CD4-positive, CD25-positive, alpha-beta regulatory T cell (primary cell): Measurements from ENCODE around the gene PPT1. TPM values are rescaled to one million over a fixed set of nuclear protein-coding genes. Genes with fewer than 3 reads are reported as not detected.
A peak's percentile ranks its signal among the peaks of the same experiment; 100 is the strongest.

ENCODE experiments used
- ATAC-seq, 2 donors: fragments of 150-1000 bp; cut with Tn5 transposase; one replicate each; pipeline ENCODE4 v1.10.0; 2021; ENCODE audit warnings: low read depth in 2 of 2, moderate number of reproducible peaks in 2 of 2, moderate library complexity in 1 of 2
- DNase-seq, 3 donors: peaks; one replicate each; pipeline versions ENCODE4 v3.0.0 to v3.0.0-alpha.2; 2012 to 2022; ENCODE audit warnings: mixed read lengths in 1 of 3
- H3K27ac ChIP-seq: one replicate; pipeline ENCODE4 v1.7.0; 2013; ENCODE audit warnings: mild to moderate bottlenecking, low read length; ENCODE audit not compliant: insufficient read depth, poor library complexity, severe bottlenecking
- H3K27me3 ChIP-seq: one replicate; pipeline ENCODE4 v1.7.0; 2013; ENCODE audit warnings: low read length; ENCODE audit not compliant: control insufficient read depth, insufficient read depth
- H3K36me3 ChIP-seq: one replicate; pipeline ENCODE4 v1.7.0; 2013; ENCODE audit warnings: mild to moderate bottlenecking, low read length, moderate library complexity; ENCODE audit not compliant: control insufficient read depth, insufficient read depth
- H3K4me1 ChIP-seq: 2 replicates; pipeline ENCODE4 v1.7.0; 2013; ENCODE audit warnings: mild to moderate bottlenecking, low read length; ENCODE audit not compliant: insufficient read depth, control insufficient read depth, poor library complexity, severe bottlenecking
- H3K4me3 ChIP-seq: one replicate; pipeline ENCODE4 v1.7.0; 2013; ENCODE audit warnings: low read depth, mild to moderate bottlenecking, low read length, moderate library complexity
- H3K9me3 ChIP-seq, 2 experiments: 1 replicate in 1 of 2; 2 replicates in 1 of 2; pipeline ENCODE4 v1.7.0; 2013; ENCODE audit warnings: low read length in 2 of 2, mild to moderate bottlenecking in 1 of 2, moderate library complexity in 1 of 2; ENCODE audit not compliant: control insufficient read depth in 2 of 2
- H3K27ac Mint-ChIP-seq, 3 donors: one replicate each; pipeline ENCODE4 v1.8.0; 2020 to 2022; ENCODE audit warnings: mild to moderate bottlenecking in 3 of 3, mixed read lengths in 3 of 3, moderate library complexity in 2 of 3
- H3K27me3 Mint-ChIP-seq: one replicate; pipeline ENCODE4 v1.8.0; 2022; ENCODE audit warnings: mild to moderate bottlenecking, mixed read lengths
- H3K36me3 Mint-ChIP-seq: one replicate; pipeline ENCODE4 v1.8.0; 2020; ENCODE audit warnings: mixed read lengths
- H3K4me1 Mint-ChIP-seq, 4 donors: one replicate each; pipeline ENCODE4 v1.8.0; 2020 to 2022; ENCODE audit warnings: mixed read lengths in 4 of 4, mild to moderate bottlenecking in 1 of 4
- H3K4me3 Mint-ChIP-seq, 4 donors: one replicate each; pipeline ENCODE4 v1.8.0; 2020 to 2022; ENCODE audit warnings: mild to moderate bottlenecking in 4 of 4, mixed read lengths in 4 of 4, moderate library complexity in 3 of 4
- H3K9me3 Mint-ChIP-seq, 7 donors: one replicate each; pipeline ENCODE4 v1.8.0; 2020 to 2022; ENCODE audit warnings: mixed read lengths in 7 of 7, mild to moderate bottlenecking in 3 of 7, moderate library complexity in 2 of 7
- polyA plus RNA-seq, 4 donors: library from polyadenylated mRNA; unstranded; fragments of 300-500 nt; fragmentation: Illumina TruSeq; gene quantifications; one replicate each; pipeline ENCODE4 v1.2.3, GENCODE V29; 2021
- total RNA-seq: library from RNA; stranded (reverse); gene quantifications from one replicate; pipeline ENCODE4 v1.2.3, GENCODE V29; 2022

PPT1 gene
- total and polyA plus RNA-seq, 5 donors from 2014 or later: 44.2 to 219 (median 198) TPM

GRCh38 chr1:40059338-40059959 is 37.6 kb downstream of the PPT1 start:
- Histone ChIP-seq H3K4me1 (peaks cover 98% of the 10 kb centered on the region), H3K27me3 (no peaks in the 10 kb centered on the region), H3K36me3 (peaks cover 65% of the 10 kb centered on the region), H3K9me3 (no peaks in the 10 kb centered on the region), H3K4me3 (peak overlapping the region; percentile 83), H3K27ac (peak overlapping the region; percentile 75)
- peak; percentile 76 to 79 for ATAC-seq
- peak overlapping the region; percentile 60 to 81 (median 72) for H3K4me3 Mint-ChIP-seq
- peaks cover 48% of the 10 kb centered on the region for H3K36me3 Mint-ChIP-seq
- H3K27me3 Mint-ChIP-seq: no peaks in the 10 kb centered on the region
- DNase-seq: peak in 2 of 3 donors; percentile 54 to 68
- H3K9me3 Mint-ChIP-seq: no peaks in the 10 kb centered on the region
- H3K27ac Mint-ChIP-seq: peak overlapping the region; percentile 70 to 90 (median 90)
- peaks cover 37 to 94% (median 79%) of the 10 kb centered on the region in 4 donors for H3K4me1 Mint-ChIP-seq

GRCh38 chr1:40058453-40059337 is 38.4 kb downstream of the PPT1 start:
- peaks cover 40% of the 10 kb centered on the region for H3K36me3 Mint-ChIP-seq
- no peaks in the 10 kb centered on the region for H3K27me3 Mint-ChIP-seq
- H3K36me3 ChIP-seq: peaks cover 62% of the 10 kb centered on the region

GRCh38 chr1:40058097-40058452 is 39.0 kb downstream of the PPT1 start:
- no peaks in the 10 kb centered on the region for H3K9me3 ChIP-seq
- peaks cover 61% of the 10 kb centered on the region for H3K36me3 ChIP-seq
- ATAC-seq (no peak), DNase-seq (no peak)
- peak overlapping the region; percentile 55 to 81 (median 66) for H3K4me3 Mint-ChIP-seq
- peaks cover 37 to 94% (median 78%) of the 10 kb centered on the region in 4 donors for H3K4me1 Mint-ChIP-seq
- no peaks in the 10 kb centered on the region for H3K9me3 Mint-ChIP-seq
- no peaks in the 10 kb centered on the region for H3K27me3 Mint-ChIP-seq
- H3K4me1 ChIP-seq: peaks cover 94% of the 10 kb centered on the region
- H3K36me3 Mint-ChIP-seq: peaks cover 36% of the 10 kb centered on the region
- H3K4me3 ChIP-seq: peak overlapping the region; percentile 83
- H3K27ac Mint-ChIP-seq: peak overlapping the region; percentile 90 to 92 (median 90)
- H3K27me3 ChIP-seq: no peaks in the 10 kb centered on the region
- peak overlapping the region; percentile 75 for H3K27ac ChIP-seq

More at GRCh38 chr1:40058453-40059337, 38.4 kb downstream of the PPT1 start:
- H3K27ac ChIP-seq: peak overlapping the region; percentile 75
- peak overlapping the region; percentile 83 for H3K4me3 ChIP-seq
- no peak for DNase-seq
- no peaks in the 10 kb centered on the region for H3K9me3 ChIP-seq
- ATAC-seq: no peak
- H3K27me3 ChIP-seq: no peaks in the 10 kb centered on the region
- H3K4me1 Mint-ChIP-seq: peaks cover 37 to 94% (median 76%) of the 10 kb centered on the region in 4 donors
- no peaks in the 10 kb centered on the region for H3K9me3 Mint-ChIP-seq
- peak overlapping the region; percentile 60 to 81 (median 72) for H3K4me3 Mint-ChIP-seq
- H3K27ac Mint-ChIP-seq: peak overlapping the region; percentile 90 to 92 (median 90)
- peaks cover 94% of the 10 kb centered on the region for H3K4me1 ChIP-seq

GRCh38 chr1:40057310-40058030 is 39.6 kb downstream of the PPT1 start:
- Histone ChIP-seq H3K4me3 (peak overlapping the region; percentile 83), H3K27ac (peak overlapping the region; percentile 75), H3K4me1 (peaks cover 92% of the 10 kb centered on the region), H3K27me3 (no peaks in the 10 kb centered on the region), H3K36me3 (peaks cover 55% of the 10 kb centered on the region), H3K9me3 (no peaks in the 10 kb centered on the region)
- DNase-seq: no peak
- peak overlapping the region; percentile 1 to 71 (median 58) for H3K4me3 Mint-ChIP-seq
- no peak for ATAC-seq
- H3K9me3 Mint-ChIP-seq: no peaks in the 10 kb centered on the region
- H3K36me3 Mint-ChIP-seq: peaks cover 38% of the 10 kb centered on the region
- peak overlapping the region; percentile 76 to 90 (median 90) for H3K27ac Mint-ChIP-seq
- H3K27me3 Mint-ChIP-seq: no peaks in the 10 kb centered on the region
- peaks cover 37 to 97% (median 79%) of the 10 kb centered on the region in 4 donors for H3K4me1 Mint-ChIP-seq

GRCh38 chr1:40056519-40057309 is 40.3 kb downstream of the PPT1 start:
- ATAC-seq (no peak), DNase-seq (no peak)
- H3K9me3 ChIP-seq: no peaks in the 10 kb centered on the region
- H3K4me3 ChIP-seq: peak overlapping the region; percentile 83
- H3K4me1 ChIP-seq: peaks cover 92% of the 10 kb centered on the region
- Mint-ChIP-seq H3K36me3 (peaks cover 38% of the 10 kb centered on the region), H3K27ac (peak overlapping the region; percentile 76 to 90 (median 90)), H3K27me3 (no peaks in the 10 kb centered on the region), H3K4me3 (peak overlapping the region; percentile 1 to 71 (median 58)), H3K9me3 (no peaks in the 10 kb centered on the region), H3K4me1 (peaks cover 32 to 97% (median 80%) of the 10 kb centered on the region in 4 donors)
- no peaks in the 10 kb centered on the region for H3K27me3 ChIP-seq
- peaks cover 48% of the 10 kb centered on the region for H3K36me3 ChIP-seq
- peak overlapping the region; percentile 75 for H3K27ac ChIP-seq

GRCh38 chr1:40053138-40053887 is 43.7 kb downstream of the PPT1 start:
- H3K4me1 Mint-ChIP-seq: peaks cover 27 to 98% (median 76%) of the 10 kb centered on the region in 4 donors
- H3K36me3 ChIP-seq: peaks cover 51% of the 10 kb centered on the region
- peaks cover 40% of the 10 kb centered on the region for H3K36me3 Mint-ChIP-seq

More at GRCh38 chr1:40053138-40053887, 43.7 kb downstream of the PPT1 start:
- Mint-ChIP-seq H3K9me3 (no peaks in the 10 kb centered on the region), H3K27ac (peak overlapping the region; percentile 69 to 90 (median 77)), H3K27me3 (no peaks in the 10 kb centered on the region), H3K4me3 (peak overlapping the region; percentile 24 to 57 (median 44))
- no peaks in the 10 kb centered on the region for H3K9me3 ChIP-seq
- no peaks in the 10 kb centered on the region for H3K27me3 ChIP-seq
- H3K4me3 ChIP-seq: peak overlapping the region; percentile 21
- no peak for DNase-seq
- ATAC-seq: no peak
- H3K4me1 ChIP-seq: peaks cover 91% of the 10 kb centered on the region
- H3K27ac ChIP-seq: peak overlapping the region; percentile 20
